ENCODE data around the gene ZNF286A.
"Not testable (repeated sequence)": the region's sequence is repeated elsewhere in the genome, so short reads cannot be mapped to it uniquely, and the experiment has no call there.

GRCh38 chr17:15654401-15654800 is 45.2 kb upstream of the ZNF286A start:
- TF ChIP-seq, protein P1, sequence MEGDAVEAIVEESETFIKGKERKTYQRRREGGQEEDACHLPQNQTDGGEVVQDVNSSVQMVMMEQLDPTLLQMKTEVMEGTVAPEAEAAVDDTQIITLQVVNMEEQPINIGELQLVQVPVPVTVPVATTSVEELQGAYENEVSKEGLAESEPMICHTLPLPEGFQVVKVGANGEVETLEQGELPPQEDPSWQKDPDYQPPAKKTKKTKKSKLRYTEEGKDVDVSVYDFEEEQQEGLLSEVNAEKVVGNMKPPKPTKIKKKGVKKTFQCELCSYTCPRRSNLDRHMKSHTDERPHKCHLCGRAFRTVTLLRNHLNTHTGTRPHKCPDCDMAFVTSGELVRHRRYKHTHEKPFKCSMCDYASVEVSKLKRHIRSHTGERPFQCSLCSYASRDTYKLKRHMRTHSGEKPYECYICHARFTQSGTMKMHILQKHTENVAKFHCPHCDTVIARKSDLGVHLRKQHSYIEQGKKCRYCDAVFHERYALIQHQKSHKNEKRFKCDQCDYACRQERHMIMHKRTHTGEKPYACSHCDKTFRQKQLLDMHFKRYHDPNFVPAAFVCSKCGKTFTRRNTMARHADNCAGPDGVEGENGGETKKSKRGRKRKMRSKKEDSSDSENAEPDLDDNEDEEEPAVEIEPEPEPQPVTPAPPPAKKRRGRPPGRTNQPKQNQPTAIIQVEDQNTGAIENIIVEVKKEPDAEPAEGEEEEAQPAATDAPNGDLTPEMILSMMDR (IDR thresholded peaks at IDR 0.05 in 4 of 5, conservative IDR thresholded peaks at IDR 0.05 in 1 of 5): not testable (repeated sequence)
- not testable (repeated sequence) for TF ChIP-seq POLR2A (IDR thresholded peaks at IDR 0.05)
